HL-60 (cell line): ENCODE data around the gene LZIC.

ENCODE experiments used
- GABPA ChIP-seq: IDR thresholded peaks from 2 replicates; pipeline ENCODE4 v1.6.1; 2012; ENCODE audit warnings: low read depth
- POLR2AphosphoS5 ChIP-seq: IDR thresholded peaks from 2 replicates; pipeline ENCODE4 v1.6.1; 2012; ENCODE audit warnings: low read depth
- SPI1 ChIP-seq: IDR thresholded peaks from 2 replicates; pipeline ENCODE4 v1.6.1; 2012; ENCODE audit warnings: low read depth, mild to moderate bottlenecking, borderline replicate concordance
- TF ChIP-seq, protein P1 (sequence below): IDR thresholded peaks from one replicate; pipeline ENCODE4 v1.5.1; 2011; ENCODE audit warnings: low read length, control low read depth, inconsistent platforms; ENCODE audit not compliant: insufficient read depth
- TF ChIP-seq, protein P2 (sequence below): IDR thresholded peaks from 2 replicates; pipeline ENCODE4 v1.6.1; 2012; ENCODE audit warnings: low read depth; ENCODE audit not compliant: insufficient replicate concordance

DNA sequence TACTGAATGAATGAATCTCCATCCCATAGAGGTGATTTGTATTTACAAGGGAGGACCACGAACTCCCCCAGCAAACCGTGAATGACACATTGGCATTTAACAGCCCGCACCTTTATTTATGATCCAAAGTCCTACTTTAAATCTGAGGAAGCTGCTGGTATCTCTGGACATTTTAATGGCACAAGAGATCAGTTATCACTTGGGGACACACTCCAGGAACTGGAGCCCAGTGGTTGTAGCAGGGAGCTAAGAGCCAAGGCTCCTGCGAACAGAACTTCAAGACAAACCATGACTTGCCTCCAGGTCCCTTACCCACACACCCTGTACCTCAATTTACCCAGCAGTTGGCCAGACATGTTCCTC, 34.3 kb downstream of the LZIC start:
- TF ChIP-seq, protein P1, sequence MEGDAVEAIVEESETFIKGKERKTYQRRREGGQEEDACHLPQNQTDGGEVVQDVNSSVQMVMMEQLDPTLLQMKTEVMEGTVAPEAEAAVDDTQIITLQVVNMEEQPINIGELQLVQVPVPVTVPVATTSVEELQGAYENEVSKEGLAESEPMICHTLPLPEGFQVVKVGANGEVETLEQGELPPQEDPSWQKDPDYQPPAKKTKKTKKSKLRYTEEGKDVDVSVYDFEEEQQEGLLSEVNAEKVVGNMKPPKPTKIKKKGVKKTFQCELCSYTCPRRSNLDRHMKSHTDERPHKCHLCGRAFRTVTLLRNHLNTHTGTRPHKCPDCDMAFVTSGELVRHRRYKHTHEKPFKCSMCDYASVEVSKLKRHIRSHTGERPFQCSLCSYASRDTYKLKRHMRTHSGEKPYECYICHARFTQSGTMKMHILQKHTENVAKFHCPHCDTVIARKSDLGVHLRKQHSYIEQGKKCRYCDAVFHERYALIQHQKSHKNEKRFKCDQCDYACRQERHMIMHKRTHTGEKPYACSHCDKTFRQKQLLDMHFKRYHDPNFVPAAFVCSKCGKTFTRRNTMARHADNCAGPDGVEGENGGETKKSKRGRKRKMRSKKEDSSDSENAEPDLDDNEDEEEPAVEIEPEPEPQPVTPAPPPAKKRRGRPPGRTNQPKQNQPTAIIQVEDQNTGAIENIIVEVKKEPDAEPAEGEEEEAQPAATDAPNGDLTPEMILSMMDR: no peak
- TF ChIP-seq GABPA: no peak
- TF ChIP-seq, protein P2, sequence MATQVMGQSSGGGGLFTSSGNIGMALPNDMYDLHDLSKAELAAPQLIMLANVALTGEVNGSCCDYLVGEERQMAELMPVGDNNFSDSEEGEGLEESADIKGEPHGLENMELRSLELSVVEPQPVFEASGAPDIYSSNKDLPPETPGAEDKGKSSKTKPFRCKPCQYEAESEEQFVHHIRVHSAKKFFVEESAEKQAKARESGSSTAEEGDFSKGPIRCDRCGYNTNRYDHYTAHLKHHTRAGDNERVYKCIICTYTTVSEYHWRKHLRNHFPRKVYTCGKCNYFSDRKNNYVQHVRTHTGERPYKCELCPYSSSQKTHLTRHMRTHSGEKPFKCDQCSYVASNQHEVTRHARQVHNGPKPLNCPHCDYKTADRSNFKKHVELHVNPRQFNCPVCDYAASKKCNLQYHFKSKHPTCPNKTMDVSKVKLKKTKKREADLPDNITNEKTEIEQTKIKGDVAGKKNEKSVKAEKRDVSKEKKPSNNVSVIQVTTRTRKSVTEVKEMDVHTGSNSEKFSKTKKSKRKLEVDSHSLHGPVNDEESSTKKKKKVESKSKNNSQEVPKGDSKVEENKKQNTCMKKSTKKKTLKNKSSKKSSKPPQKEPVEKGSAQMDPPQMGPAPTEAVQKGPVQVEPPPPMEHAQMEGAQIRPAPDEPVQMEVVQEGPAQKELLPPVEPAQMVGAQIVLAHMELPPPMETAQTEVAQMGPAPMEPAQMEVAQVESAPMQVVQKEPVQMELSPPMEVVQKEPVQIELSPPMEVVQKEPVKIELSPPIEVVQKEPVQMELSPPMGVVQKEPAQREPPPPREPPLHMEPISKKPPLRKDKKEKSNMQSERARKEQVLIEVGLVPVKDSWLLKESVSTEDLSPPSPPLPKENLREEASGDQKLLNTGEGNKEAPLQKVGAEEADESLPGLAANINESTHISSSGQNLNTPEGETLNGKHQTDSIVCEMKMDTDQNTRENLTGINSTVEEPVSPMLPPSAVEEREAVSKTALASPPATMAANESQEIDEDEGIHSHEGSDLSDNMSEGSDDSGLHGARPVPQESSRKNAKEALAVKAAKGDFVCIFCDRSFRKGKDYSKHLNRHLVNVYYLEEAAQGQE: no peak
- TF ChIP-seq POLR2AphosphoS5: no peak
- no peak for TF ChIP-seq SPI1
